HK-2 (cell line): ENCODE data around the gene ARHGAP10.

Source experiments
- DNase-seq: peaks from one replicate; pipeline ENCODE4 v3.0.0-alpha.2; 2018; ENCODE audit not compliant: unreplicated experiment

ARHGAP10 gene, protein sequence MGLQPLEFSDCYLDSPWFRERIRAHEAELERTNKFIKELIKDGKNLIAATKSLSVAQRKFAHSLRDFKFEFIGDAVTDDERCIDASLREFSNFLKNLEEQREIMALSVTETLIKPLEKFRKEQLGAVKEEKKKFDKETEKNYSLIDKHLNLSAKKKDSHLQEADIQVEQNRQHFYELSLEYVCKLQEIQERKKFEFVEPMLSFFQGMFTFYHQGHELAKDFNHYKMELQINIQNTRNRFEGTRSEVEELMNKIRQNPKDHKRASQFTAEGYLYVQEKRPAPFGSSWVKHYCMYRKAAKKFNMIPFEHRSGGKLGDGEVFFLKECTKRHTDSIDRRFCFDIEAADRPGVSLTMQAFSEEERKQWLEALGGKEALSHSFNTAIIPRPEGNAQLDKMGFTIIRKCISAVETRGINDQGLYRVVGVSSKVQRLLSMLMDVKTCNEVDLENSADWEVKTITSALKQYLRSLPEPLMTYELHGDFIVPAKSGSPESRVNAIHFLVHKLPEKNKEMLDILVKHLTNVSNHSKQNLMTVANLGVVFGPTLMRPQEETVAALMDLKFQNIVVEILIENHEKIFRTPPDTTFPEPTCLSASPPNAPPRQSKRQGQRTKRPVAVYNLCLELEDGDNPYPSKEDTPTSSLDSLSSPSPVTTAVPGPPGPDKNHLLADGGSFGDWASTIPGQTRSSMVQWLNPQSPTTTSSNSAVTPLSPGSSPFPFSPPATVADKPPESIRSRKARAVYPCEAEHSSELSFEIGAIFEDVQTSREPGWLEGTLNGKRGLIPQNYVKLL

DNA sequence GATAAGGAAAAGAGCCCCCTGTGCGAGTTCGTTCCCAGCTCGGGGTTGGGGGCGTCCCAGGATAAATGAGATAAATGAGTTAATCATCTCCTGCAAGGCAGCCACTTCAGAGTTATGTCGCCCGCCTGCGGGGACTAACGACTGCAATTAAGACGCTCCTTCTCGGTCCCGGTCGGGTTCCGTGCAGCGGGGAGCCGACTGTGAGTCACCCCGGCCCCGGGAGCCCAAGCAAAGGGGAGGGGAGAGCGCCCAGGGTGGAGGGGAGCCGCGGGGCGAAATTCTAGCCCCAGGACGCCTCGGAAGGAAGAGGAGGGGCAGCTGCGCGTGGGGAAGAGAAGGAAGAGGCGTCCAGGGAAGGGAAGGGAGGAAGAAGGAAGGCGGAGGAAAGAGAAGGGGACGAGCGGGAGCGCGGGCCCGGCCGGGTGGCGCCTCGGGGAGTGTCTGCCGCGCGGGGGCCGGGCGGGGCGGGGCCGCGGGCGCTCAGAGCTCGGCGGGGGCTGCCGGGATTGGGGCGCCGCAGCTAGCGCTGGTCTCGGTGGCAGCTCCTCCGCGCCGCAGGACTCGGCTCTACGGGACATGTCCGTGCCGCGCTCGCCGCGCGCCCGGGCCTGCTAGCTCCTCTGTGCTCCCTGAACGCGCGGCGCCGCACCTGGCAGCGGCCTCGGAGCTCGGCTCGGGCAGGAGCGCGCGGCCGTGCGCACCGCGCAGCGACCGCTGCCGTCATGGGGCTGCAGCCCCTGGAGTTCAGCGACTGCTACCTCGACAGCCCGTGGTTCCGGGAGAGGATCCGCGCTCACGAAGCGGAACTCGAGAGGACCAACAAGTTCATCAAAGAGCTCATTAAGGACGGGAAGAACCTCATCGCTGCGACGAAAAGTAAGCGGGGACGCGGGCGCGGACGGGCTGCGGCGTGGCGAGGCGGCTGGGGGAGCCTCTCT is at the start of gene ARHGAP10:
TSS of gene ARHGAP10 (plus strand) at position 509 of the 938 bp plus-strand sequence. CDS start at position 723, 214 bp downstream.
- DNase-seq: peak; percentile 75

DNA sequence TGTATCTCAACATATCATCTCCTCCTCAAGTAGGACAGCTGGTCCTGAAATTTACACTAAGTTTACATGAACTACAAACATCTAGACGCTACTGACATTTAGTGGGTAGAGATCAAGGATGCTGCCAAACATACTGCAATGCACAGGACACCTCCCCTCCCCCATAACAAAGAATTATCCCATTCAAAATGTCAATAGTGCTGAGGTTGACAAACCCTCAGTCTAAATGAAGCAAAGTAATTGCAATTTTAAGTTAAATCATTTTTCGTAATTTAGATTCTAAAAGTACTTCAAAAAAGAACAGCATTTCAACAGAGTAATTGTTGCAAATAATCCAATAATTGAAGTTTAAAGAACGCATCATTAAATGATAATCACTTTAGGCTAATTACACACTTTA is 49.1 kb upstream of the ARHGAP10 start:
- DNase-seq: no peak

GRCh38 chr4:147683188-147683591 is 48.7 kb upstream of the ARHGAP10 start:
- DNase-seq: peak; percentile 10

DNA sequence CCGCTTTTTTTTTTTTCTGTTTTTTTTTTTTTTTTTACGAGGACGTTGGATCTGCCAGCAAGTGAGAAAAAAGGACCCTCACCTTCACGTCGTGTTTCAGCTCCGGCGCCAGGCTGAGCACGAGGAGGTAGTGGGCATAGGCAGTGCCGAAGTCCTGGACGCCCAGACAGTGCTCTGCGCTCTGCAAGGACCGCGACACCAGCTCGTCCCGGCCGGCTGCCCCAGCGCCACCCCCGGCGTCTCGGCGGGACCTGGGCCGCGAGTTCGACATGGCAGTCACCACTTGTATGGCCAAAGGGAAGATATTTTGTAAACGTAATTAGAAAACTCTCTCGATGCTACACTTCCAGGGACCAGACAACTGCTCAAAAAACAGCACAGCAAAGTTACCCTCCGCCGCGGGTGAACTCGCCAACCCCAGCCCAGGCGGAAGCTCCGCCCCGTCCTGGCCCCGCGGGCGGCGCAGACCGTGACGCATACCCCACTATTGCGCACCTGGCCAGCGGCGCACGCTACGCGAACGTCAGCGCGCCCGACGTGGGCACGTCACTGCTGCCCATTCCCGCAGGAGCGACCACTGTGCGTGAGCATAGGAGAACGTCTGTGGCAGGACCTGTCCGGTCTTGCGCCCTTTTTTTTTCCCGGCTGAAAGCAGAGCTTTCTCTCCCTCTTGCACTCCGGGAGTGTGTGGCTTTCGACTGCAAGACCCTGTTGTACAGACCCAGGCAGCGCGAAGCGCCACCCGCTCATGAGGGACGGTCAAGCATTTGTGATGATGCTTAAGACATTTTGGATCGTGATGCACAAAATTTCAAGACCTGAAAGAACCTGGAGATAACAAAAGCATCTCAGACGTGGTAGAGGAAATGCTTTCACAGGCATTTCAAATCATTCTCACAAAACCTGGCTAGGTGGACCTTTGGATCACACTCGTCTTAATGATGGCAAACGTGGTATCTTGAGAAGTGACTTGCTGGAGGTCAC is 47.9 kb upstream of the ARHGAP10 start, which contains the start of gene PRMT9:
TSS of gene PRMT9 (minus strand) at position 447 of the 984 bp plus-strand sequence. CDS start at position 271, 176 bp downstream.
- peak; percentile 90 for DNase-seq

DNA sequence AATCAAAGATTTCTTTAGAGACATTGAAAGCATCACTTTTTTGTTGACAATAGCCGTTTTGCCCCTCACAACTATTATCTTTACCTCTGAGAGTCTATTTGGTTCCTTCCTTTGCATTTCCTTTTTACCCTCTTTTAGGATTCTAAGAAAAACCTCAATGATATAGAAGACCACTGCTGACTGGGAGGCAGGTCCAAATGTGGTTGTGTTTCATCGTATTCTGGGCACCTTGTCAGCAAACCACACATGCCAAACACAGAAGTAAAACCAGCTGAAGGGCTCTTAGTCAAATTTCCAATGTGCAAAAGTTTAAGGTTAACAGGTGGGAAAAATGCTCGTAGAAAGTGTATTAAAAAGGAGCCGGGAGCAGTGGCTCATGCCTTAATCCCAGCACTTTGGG is 42.8 kb upstream of the ARHGAP10 start:
- no peak for DNase-seq

- DNase-seq: no peak
Measured at GRCh38 chr4:147691820-147692219, 40.1 kb upstream of the ARHGAP10 start.

GRCh38 chr4:147693218-147693617 is 38.7 kb upstream of the ARHGAP10 start:
- no peak for DNase-seq

GRCh38 chr4:147696866-147697265 is 35.0 kb upstream of the ARHGAP10 start:
- no peak for DNase-seq

- no peak for DNase-seq
Measured at GRCh38 chr4:147704846-147705245, 27.0 kb upstream of the ARHGAP10 start.

DNA sequence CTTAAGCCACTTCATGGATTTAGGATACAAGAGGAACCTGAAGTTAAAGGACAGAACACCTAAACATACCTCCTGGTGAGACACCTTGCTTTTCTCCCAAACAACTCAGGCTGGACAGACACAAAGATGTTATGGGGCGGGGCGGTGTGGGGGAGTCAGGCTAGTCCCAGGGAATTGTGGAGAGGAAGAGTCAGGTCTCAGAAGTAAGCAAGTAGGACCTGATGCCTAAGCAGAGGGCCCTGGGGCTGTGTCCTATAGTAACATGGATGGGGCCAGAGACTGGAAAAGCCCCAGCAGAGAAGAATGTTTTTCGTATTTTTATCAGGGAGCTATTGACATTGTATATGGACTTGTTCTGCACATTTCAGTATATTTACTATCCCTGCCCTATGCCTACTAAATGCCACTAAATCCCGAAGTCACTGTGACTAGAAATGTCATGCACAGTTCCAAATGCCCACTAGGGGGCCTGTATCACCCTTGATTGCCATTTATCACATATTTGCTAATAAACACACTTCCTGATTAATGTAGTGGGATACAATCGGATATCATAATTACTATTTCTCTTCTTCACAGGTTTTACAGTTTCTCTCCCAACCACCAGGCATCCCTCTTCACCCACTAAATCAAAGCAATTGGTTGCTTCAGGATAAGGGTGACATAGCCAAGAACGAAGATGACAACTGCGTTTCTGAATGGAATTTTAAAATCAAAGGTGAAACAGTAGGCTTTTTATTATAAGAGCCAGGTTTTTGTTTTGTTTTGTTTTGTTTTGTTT is 23.8 kb upstream of the ARHGAP10 start:
- peak; percentile 21 for DNase-seq

DNA sequence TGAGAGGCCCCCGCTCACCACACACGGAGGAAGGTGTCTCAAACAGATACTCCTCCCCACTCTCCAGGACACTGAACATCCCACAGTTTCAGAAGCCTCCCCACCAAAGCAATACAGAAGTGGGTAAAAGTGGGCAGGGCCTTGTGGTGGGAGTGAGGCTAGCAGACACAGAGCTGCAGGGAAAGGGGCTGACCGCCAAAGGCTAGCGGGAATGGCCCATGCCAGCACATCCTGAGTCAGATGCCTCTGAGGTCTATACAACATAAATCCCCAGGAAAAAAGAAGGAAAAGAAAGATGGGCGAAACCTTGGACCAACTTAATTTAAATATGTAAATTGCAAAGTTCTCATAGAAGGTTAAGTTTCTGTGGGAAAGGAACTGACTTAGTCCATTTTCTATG is 21.9 kb upstream of the ARHGAP10 start:
- peak; percentile 20 for DNase-seq

GRCh38 chr4:147714575-147715401 is 17.1 kb upstream of the ARHGAP10 start:
- DNase-seq: no peak

DNA sequence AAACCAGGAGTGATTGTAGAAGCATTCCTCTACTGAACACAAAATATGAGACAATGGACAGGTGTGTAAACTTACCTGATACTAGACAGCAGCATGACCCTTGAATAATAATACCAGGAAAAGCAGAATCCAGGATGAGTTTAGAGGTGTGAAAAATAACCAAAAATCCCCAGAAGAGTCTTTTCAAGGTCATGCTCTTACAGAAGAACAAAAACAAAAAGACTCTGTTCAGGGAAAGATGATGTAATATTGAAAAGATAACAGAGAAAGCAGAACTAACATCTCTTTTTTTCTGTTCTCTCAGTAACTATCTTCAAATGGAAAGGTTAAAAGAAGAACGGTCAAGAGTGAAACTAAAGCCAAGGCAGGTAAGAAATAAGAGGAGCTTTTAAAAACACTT is 14.0 kb upstream of the ARHGAP10 start:
- DNase-seq: no peak

DNA sequence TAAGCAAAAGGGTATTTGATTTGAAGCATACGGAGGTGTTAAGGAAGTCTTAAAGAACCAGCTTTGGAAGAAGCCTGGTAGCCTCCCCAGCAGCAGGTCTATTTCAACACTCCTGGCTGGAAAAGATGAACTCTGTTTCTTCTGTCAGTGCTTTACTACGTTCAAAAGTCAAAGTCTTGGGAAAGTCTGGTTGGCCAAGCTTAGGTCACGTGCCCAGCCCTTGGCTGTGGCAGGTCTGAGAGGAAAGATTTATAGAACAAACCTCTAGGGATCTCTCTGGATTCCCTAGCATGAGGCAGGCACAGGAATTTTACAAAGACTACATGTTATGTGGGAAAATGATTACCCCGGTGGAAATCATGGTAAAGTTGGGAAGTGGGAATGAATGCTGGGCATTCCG is 8.6 kb upstream of the ARHGAP10 start:
- DNase-seq: no peak

GRCh38 chr4:147724468-147725201 is 7.3 kb upstream of the ARHGAP10 start:
- no peak for DNase-seq

DNA sequence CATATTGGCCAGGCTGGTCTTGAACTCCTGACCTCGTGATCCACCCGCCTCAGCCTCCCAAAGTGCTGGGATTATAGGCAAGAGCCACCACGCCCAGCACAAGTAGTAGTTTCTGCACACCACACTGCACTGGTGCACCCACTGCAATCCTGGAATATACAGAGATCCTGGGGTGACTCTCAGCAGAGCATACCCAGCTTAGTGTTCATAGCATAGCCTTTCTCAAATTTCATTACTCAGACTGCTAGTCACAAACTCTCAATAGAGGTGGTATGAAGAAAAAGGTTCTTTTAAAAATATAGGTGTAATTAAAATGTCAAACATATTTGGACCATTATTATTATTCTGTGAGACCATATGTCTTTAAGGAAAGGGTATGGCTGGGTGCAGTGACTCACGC is 6.2 kb upstream of the ARHGAP10 start:
- no peak for DNase-seq

DNA sequence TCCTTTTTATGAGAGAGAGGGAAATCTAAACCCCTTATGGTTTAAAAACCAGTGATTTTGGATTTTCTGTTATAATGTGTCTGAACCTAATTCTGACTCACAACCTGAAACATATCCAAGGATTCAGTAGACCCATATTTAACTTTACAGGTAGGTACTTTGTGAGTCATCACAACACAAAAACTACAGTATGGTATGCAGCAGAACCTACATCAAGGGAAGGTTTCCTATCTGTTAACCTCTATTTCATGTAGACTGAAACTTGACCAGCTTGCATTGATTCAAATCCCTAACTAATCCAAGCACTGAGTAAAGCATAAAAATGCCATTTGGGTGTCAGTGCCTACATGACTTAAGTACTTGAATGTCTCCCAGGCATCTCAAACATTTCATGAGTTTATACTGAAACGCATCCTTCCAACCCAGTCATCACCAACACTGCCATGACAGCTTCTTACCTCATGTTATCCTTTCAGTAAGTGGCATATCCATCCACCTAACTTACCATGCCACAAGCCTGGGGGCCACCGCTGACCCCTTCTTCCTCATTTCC is 4.3 kb upstream of the ARHGAP10 start:
- DNase-seq: no peak

DNA sequence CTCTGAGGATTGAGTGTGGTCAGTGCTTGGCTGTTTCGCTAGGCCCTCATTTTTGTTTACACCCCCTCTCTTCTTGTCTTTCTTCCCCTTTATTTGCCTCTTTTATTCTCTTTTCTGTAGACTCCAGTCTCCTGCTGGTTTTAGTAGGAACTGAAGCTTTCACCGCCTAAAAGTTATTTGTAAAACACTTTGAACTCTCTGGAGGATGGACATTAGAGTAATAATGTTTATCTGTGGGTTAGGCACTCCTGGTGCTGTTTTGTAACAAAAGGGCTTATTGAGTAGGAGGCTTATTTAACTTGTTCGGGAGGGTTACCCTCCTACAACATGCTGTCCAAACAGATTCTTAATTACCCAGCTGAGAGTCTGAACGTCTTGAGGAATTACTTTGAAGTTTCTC is 1.6 kb upstream of the ARHGAP10 start:
- no peak for DNase-seq
